ENCODE data around the gene SCD. TPM values are rescaled to one million over a fixed set of nuclear protein-coding genes. Genes with fewer than 3 reads are reported as not detected.

The SCD gene
- total and polyA plus RNA-seq, 2 of the 13 experiments (the other 11 are each of a cell fraction or from before 2014, with no cell fraction given), result 492 to 512 TPM

GRCh38 chr10:100346765-100347567 is at the start of gene SCD (continued):
- no peak for TF ChIP-seq FOXP1 (IDR thresholded peaks at IDR 0.05)
- no peak for TF ChIP-seq FOXP1 (CRISPR knock-in tag; IDR thresholded peaks at IDR 0.05)
- peak; percentile 83 for TF ChIP-seq DR1 (CRISPR knock-in tag; IDR thresholded peaks at IDR 0.05)
- no peak; the same call in 1 of the 2 replicates for TF ChIP-seq ZNF343 (CRISPR knock-in tag; IDR thresholded peaks at IDR 0.05)
- 0 out of 2 replicates have a peak, but pooled peaks have one; percentile 63 for TF ChIP-seq HOXA3 (CRISPR knock-in tag; IDR thresholded peaks at IDR 0.05)
- no peak for TF ChIP-seq SALL2 (CRISPR knock-in tag; IDR thresholded peaks at IDR 0.05)
- TF ChIP-seq, protein P1, sequence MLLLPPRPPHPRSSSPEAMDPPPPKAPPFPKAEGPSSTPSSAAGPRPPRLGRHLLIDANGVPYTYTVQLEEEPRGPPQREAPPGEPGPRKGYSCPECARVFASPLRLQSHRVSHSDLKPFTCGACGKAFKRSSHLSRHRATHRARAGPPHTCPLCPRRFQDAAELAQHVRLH (CRISPR knock-in tag; IDR thresholded peaks at IDR 0.05; ENCODE audit: borderline replicate concordance, low read depth), result peak; percentile 20
- TF ChIP-seq YY1 (IDR thresholded peaks at IDR 0.05; ENCODE audit: insufficient read depth, insufficient replicate concordance, low read depth, low read length), result no peak
- TF ChIP-seq CAMTA2 (CRISPR knock-in tag; IDR thresholded peaks at IDR 0.05; ENCODE audit: borderline replicate concordance), result no peak; the same call in 1 of the 2 replicates
- TF ChIP-seq ZNF615 (CRISPR knock-in tag; IDR thresholded peaks at IDR 0.05; ENCODE audit: borderline replicate concordance), result peak; percentile 40; the same call in 1 of the 2 replicates
- no peak for TF ChIP-seq ZNF619 (CRISPR knock-in tag; IDR thresholded peaks at IDR 0.05)
- no peak for TF ChIP-seq KLF13 (CRISPR knock-in tag; IDR thresholded peaks at IDR 0.05)
- TF ChIP-seq, protein P2, sequence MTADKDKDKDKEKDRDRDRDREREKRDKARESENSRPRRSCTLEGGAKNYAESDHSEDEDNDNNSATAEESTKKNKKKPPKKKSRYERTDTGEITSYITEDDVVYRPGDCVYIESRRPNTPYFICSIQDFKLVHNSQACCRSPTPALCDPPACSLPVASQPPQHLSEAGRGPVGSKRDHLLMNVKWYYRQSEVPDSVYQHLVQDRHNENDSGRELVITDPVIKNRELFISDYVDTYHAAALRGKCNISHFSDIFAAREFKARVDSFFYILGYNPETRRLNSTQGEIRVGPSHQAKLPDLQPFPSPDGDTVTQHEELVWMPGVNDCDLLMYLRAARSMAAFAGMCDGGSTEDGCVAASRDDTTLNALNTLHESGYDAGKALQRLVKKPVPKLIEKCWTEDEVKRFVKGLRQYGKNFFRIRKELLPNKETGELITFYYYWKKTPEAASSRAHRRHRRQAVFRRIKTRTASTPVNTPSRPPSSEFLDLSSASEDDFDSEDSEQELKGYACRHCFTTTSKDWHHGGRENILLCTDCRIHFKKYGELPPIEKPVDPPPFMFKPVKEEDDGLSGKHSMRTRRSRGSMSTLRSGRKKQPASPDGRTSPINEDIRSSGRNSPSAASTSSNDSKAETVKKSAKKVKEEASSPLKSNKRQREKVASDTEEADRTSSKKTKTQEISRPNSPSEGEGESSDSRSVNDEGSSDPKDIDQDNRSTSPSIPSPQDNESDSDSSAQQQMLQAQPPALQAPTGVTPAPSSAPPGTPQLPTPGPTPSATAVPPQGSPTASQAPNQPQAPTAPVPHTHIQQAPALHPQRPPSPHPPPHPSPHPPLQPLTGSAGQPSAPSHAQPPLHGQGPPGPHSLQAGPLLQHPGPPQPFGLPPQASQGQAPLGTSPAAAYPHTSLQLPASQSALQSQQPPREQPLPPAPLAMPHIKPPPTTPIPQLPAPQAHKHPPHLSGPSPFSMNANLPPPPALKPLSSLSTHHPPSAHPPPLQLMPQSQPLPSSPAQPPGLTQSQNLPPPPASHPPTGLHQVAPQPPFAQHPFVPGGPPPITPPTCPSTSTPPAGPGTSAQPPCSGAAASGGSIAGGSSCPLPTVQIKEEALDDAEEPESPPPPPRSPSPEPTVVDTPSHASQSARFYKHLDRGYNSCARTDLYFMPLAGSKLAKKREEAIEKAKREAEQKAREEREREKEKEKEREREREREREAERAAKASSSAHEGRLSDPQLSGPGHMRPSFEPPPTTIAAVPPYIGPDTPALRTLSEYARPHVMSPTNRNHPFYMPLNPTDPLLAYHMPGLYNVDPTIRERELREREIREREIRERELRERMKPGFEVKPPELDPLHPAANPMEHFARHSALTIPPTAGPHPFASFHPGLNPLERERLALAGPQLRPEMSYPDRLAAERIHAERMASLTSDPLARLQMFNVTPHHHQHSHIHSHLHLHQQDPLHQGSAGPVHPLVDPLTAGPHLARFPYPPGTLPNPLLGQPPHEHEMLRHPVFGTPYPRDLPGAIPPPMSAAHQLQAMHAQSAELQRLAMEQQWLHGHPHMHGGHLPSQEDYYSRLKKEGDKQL (CRISPR knock-in tag; IDR thresholded peaks at IDR 0.05; ENCODE audit: low read depth), result 0 out of 2 replicates have a peak, but pooled peaks have one; percentile 39
- TF ChIP-seq NR2F6 (IDR thresholded peaks at IDR 0.05), result no peak
- TF ChIP-seq NR2F6 (CRISPR knock-in tag; IDR thresholded peaks at IDR 0.05), result peak; percentile 56
- TF ChIP-seq PAX8 (CRISPR knock-in tag; IDR thresholded peaks at IDR 0.05; ENCODE audit: borderline replicate concordance), result no peak
- TF ChIP-seq MIER3 (CRISPR knock-in tag; IDR thresholded peaks at IDR 0.05; ENCODE audit: borderline replicate concordance), result peak; percentile 74; the same call in 1 of the 2 replicates
- no peak for TF ChIP-seq NFIC (IDR thresholded peaks at IDR 0.05; ENCODE audit: low read length)
- TF ChIP-seq, protein P3, sequence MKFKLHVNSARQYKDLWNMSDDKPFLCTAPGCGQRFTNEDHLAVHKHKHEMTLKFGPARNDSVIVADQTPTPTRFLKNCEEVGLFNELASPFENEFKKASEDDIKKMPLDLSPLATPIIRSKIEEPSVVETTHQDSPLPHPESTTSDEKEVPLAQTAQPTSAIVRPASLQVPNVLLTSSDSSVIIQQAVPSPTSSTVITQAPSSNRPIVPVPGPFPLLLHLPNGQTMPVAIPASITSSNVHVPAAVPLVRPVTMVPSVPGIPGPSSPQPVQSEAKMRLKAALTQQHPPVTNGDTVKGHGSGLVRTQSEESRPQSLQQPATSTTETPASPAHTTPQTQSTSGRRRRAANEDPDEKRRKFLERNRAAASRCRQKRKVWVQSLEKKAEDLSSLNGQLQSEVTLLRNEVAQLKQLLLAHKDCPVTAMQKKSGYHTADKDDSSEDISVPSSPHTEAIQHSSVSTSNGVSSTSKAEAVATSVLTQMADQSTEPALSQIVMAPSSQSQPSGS (CRISPR knock-in tag; IDR thresholded peaks at IDR 0.05), result peak; percentile 2; the same call in 1 of the 2 replicates
- TF ChIP-seq, protein P4, sequence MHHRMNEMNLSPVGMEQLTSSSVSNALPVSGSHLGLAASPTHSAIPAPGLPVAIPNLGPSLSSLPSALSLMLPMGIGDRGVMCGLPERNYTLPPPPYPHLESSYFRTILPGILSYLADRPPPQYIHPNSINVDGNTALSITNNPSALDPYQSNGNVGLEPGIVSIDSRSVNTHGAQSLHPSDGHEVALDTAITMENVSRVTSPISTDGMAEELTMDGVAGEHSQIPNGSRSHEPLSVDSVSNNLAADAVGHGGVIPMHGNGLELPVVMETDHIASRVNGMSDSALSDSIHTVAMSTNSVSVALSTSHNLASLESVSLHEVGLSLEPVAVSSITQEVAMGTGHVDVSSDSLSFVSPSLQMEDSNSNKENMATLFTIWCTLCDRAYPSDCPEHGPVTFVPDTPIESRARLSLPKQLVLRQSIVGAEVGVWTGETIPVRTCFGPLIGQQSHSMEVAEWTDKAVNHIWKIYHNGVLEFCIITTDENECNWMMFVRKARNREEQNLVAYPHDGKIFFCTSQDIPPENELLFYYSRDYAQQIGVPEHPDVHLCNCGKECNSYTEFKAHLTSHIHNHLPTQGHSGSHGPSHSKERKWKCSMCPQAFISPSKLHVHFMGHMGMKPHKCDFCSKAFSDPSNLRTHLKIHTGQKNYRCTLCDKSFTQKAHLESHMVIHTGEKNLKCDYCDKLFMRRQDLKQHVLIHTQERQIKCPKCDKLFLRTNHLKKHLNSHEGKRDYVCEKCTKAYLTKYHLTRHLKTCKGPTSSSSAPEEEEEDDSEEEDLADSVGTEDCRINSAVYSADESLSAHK (CRISPR knock-in tag; IDR thresholded peaks at IDR 0.05; ENCODE audit: borderline replicate concordance), result no peak
- TF ChIP-seq ZBTB7A (CRISPR knock-in tag; IDR thresholded peaks at IDR 0.05), result no peak; the same call in 1 of the 2 replicates
- TF ChIP-seq GTF2F1 (IDR thresholded peaks at IDR 0.05; ENCODE audit: low read length), result no peak
